OCI-LY3 (cell line): ENCODE results near the gene AFAP1.

Experiments
- CTCF ChIP-seq: fragments of 200-600, 300-600 bp; sonication (generic); IDR thresholded peaks from 2 replicates; pipeline ENCODE4 v1.5.1; 2014; ENCODE audit warnings: antibody characterized with exemption, low read length, low read depth
- EZH2phosphoT487 ChIP-seq: fragments of 200-600 bp; shearing (Covaris generic); IDR thresholded peaks from 2 replicates; pipeline ENCODE4 v1.6.1; 2018; ENCODE audit warnings: antibody characterized with exemption, mixed run types, low read depth

GRCh38 chr4:7766086-7766485 is 173.6 kb downstream of the AFAP1 start:
- TF ChIP-seq CTCF (no peak), EZH2phosphoT487 (no peak)
